ENCODE results near the gene SERINC5. TPM values are rescaled to one million over a fixed set of nuclear protein-coding genes. Genes with fewer than 3 reads are reported as not detected.
A peak's percentile ranks its signal among the peaks of the same experiment; 100 is the strongest.
"Not testable (repeated sequence)": the region's sequence is repeated elsewhere in the genome, so short reads cannot be mapped to it uniquely, and the experiment has no call there.

SERINC5 gene
- total RNA-seq, 4 donors from 2014 or later, result 9.5 to 54.5 (median 22.4) TPM

- intact Hi-C loops (cut with DNase I; ENCODE audit: low total_unique reads), result no loop called here
- TF ChIP-seq POLR2A (IDR thresholded peaks at IDR 0.05), result no peak
- TF ChIP-seq CTCF (IDR thresholded peaks at IDR 0.05), result no peak
- Histone ChIP-seq H3K36me3 (no peaks in the 10 kb centered on the region), H3K27ac (no peak overlapping the region), H3K4me3 (no peak overlapping the region), H3K9me3 (no peaks in the 10 kb centered on the region), H3K27me3 (no peaks in the 10 kb centered on the region), H3K4me1 (no peaks in the 10 kb centered on the region)
- DNase-seq, result no peak
Measured at GRCh38 chr5:80116000-80116399, 139.8 kb downstream of the SERINC5 start.

- H3K36me3 ChIP-seq, result no peaks in the 10 kb centered on the region
- TF ChIP-seq CTCF (IDR thresholded peaks at IDR 0.05), result no peak
- no peak for TF ChIP-seq POLR2A (IDR thresholded peaks at IDR 0.05)
- DNase-seq, result no peak
- H3K4me3 ChIP-seq, result no peak overlapping the region
- H3K27me3 ChIP-seq, result no peaks in the 10 kb centered on the region
- peaks cover 0 to 8% of the 10 kb centered on the region in 2 donors for H3K4me1 ChIP-seq
- no peak overlapping the region for H3K27ac ChIP-seq
- no peaks in the 10 kb centered on the region for H3K9me3 ChIP-seq
- intact Hi-C loops (cut with DNase I; ENCODE audit: low total_unique reads), result no loop called here
Measured at GRCh38 chr5:80114860-80115259, 141.0 kb downstream of the SERINC5 start.

GRCh38 chr5:80111376-80111990, 144.4 kb downstream of the SERINC5 start:
- H3K36me3 ChIP-seq; H3K27me3 ChIP-seq; H3K4me3 ChIP-seq; DNase-seq; H3K9me3 ChIP-seq; H3K27ac ChIP-seq; intact Hi-C loops (cut with DNase I; ENCODE audit: low total_unique reads): not testable (repeated sequence)
- peaks cover 0 to 11% of the 10 kb centered on the region in 2 donors for H3K4me1 ChIP-seq

- Histone ChIP-seq H3K27ac (peak overlapping the region in 1 of 2 donors; percentile 45), H3K9me3 (no peaks in the 10 kb centered on the region), H3K4me3 (no peak overlapping the region), H3K4me1 (peaks cover 0 to 11% of the 10 kb centered on the region in 2 donors), H3K36me3 (no peaks in the 10 kb centered on the region), H3K27me3 (no peaks in the 10 kb centered on the region)
- peak; percentile 46 to 48 for DNase-seq
- intact Hi-C loops (cut with DNase I; ENCODE audit: low total_unique reads), result no loop called here
- TF ChIP-seq CTCF (IDR thresholded peaks at IDR 0.05), result no peak
Measured at GRCh38 chr5:80109646-80110478, 146.0 kb downstream of the SERINC5 start.

GRCh38 chr5:80106916-80107315, 148.9 kb downstream of the SERINC5 start:
- peaks cover 0 to 11% of the 10 kb centered on the region in 2 donors for H3K4me1 ChIP-seq
- DNase-seq, result no peak
- H3K4me3 ChIP-seq, result no peak overlapping the region
- intact Hi-C loops (cut with DNase I; ENCODE audit: low total_unique reads), result no loop called here
- H3K36me3 ChIP-seq, result no peaks in the 10 kb centered on the region
- no peak overlapping the region for H3K27ac ChIP-seq
- H3K9me3 ChIP-seq, result no peaks in the 10 kb centered on the region
- TF ChIP-seq POLR2A (IDR thresholded peaks at IDR 0.05) (no peak), CTCF (IDR thresholded peaks at IDR 0.05) (no peak)
- H3K27me3 ChIP-seq, result no peaks in the 10 kb centered on the region
